HepG2 (cell line): ENCODE data around the gene LSS. TPM values are rescaled to one million over a fixed set of nuclear protein-coding genes. Genes with fewer than 3 reads are reported as not detected.
A peak's percentile ranks its signal among the peaks of the same experiment; 100 is the strongest.

Source experiments
- ATAC-seq: fragments of 200-7000 bp; cut with Tn5 transposase; 3 replicates; pipeline ENCODE4 v1.9.1; 2020; ENCODE audit warnings: mild to moderate bottlenecking, moderate library complexity
- BruUV-seq: library from RNA; stranded (reverse); fragments of 400-500 nt; replicated peaks from 2 replicates; lab custom pipeline; 2021; lab: Mats Ljungman, UMichigan
- CTCF ChIA-PET: fragments of 300-600 bp; formaldehyde crosslinking; extraction: SDS; loops from one replicate; lab custom pipeline; 2021; ENCODE audit warnings: low total read pairs, inconsistent platforms, low intra/inter-chr PET ratio; lab: Yijun Ruan, JAX
- POLR2A ChIA-PET: fragments of 350-600 bp; sonication (Branson Sonifier 250); formaldehyde crosslinking; loops from one replicate; lab custom pipeline; 2020; ENCODE audit warnings: antibody characterized with exemption, inconsistent platforms; lab: Yijun Ruan, JAX
- DNase-seq: peaks from one replicate; pipeline ENCODE4 v3.0.0-alpha.2; 2015; ENCODE audit warnings: low spot score
- FAIRE-seq: peaks from 3 replicates; lab custom pipeline; 2011; peaks lifted over from hg19 to GRCh38; lab: Jason Lieb, UNC
- H2AFZ ChIP-seq: one replicate; pipeline ENCODE4 v1.6.1; 2011; ENCODE audit warnings: low read length, inconsistent platforms
- H3K27ac ChIP-seq: fragments of 300-600 bp; 3 replicates; pipeline ENCODE4 v1.8.0; 2011; ENCODE audit warnings: mixed run types, mild to moderate bottlenecking, mixed read lengths, low read length, inconsistent platforms; ENCODE audit not compliant: insufficient read depth; ENCODE audit errors: extremely low read length
- H3K27me3 ChIP-seq, 2 experiments: fragments of 200-600 bp in 1 of 2; 2 replicates in 1 of 2; 3 replicates in 1 of 2; pipeline versions ENCODE4 v1.6.0 to v1.8.0; 2011; ENCODE audit warnings: low read length in 2 of 2, mild to moderate bottlenecking in 2 of 2, moderate library complexity in 2 of 2, inconsistent platforms in 1 of 2; ENCODE audit not compliant: insufficient read depth in 2 of 2, control insufficient read depth in 1 of 2
- H3K36me3 ChIP-seq, 2 experiments: fragments of 200-600 bp in 1 of 2; replicated peaks in 1 of 2; 2 replicates in 1 of 2; 3 replicates in 1 of 2; pipeline versions ENCODE4 v1.5.1 to v1.8.0; 2011; ENCODE audit warnings: low read length in 2 of 2, inconsistent platforms in 1 of 2; ENCODE audit not compliant: insufficient read depth in 2 of 2, control insufficient read depth in 1 of 2
- H3K4me1 ChIP-seq: 2 replicates; pipeline ENCODE4 v1.5.1; 2012; ENCODE audit warnings: low read length, inconsistent platforms; ENCODE audit not compliant: insufficient read depth
- H3K4me2 ChIP-seq: 2 replicates; pipeline ENCODE4 v1.6.0; 2011; ENCODE audit warnings: low read depth, low read length, inconsistent platforms
- H3K4me3 ChIP-seq, 3 experiments: fragments of 200-600 bp in 1 of 3; sonication (generic), shearing (Covaris generic) in 1 of 3; replicated peaks in 1 of 3; 2 replicates each; pipeline ENCODE4 v1.5.1; 2011 to 2016; ENCODE audit warnings: low read length in 3 of 3, inconsistent platforms in 2 of 3, low read depth in 2 of 3, mild to moderate bottlenecking in 2 of 3, control low read depth in 1 of 3, mixed read lengths in 1 of 3; ENCODE audit not compliant: insufficient read depth in 1 of 3
- H3K79me2 ChIP-seq: one replicate; pipeline ENCODE4 v1.6.1; 2011; ENCODE audit warnings: low read length, inconsistent platforms; ENCODE audit not compliant: insufficient read depth
- H3K9ac ChIP-seq: 2 replicates; pipeline ENCODE4 v1.6.0; 2011; ENCODE audit warnings: mild to moderate bottlenecking, low read depth, low read length, inconsistent platforms; ENCODE audit not compliant: insufficient read depth
- H3K9me3 ChIP-seq: 2 replicates; pipeline ENCODE4 v1.5.1; 2012; ENCODE audit warnings: mild to moderate bottlenecking, low read length
- H4K20me1 ChIP-seq: 2 replicates; pipeline ENCODE4 v1.6.0; 2011; ENCODE audit warnings: inconsistent platforms, mild to moderate bottlenecking, low read length, moderate library complexity; ENCODE audit not compliant: insufficient read depth
- AGO2 ChIP-seq: fragments of 200-400 bp; formaldehyde crosslinking; optimal IDR thresholded peaks from 2 replicates; pipeline ENCODE3; 2017; ENCODE audit warnings: mild to moderate bottlenecking, low read depth, low read length, moderate library complexity
- RBFOX2 ChIP-seq: fragments of 200-400 bp; formaldehyde crosslinking; IDR thresholded peaks from 2 replicates; pipeline ENCODE4 v1.6.1; 2017; ENCODE audit warnings: low read depth, mild to moderate bottlenecking, low read length
- RBM22 ChIP-seq: fragments of 200-400 bp; formaldehyde crosslinking; optimal IDR thresholded peaks from 2 replicates; pipeline ENCODE3; 2017; ENCODE audit warnings: mild to moderate bottlenecking, low read length, moderate library complexity
- TCF7L2 ChIP-seq: IDR thresholded peaks from 2 replicates; pipeline ENCODE4 v1.6.1; 2011; ENCODE audit warnings: mild to moderate bottlenecking, low read depth, low read length, moderate library complexity
- TMF1 ChIP-seq: sonication (generic); formaldehyde crosslinking; IDR thresholded peaks from 2 replicates; pipeline ENCODE4 v1.8.1; 2022; ENCODE audit warnings: low read depth, missing genetic modification reagents
- ZNF749 ChIP-seq: sonication (generic); formaldehyde crosslinking; IDR thresholded peaks from 2 replicates; pipeline ENCODE4 v1.8.0; 2022; ENCODE audit warnings: mild to moderate bottlenecking, missing genetic modification reagents, moderate library complexity, borderline replicate concordance
- WGBS: methylation state at CpG from one replicate; pipeline ENCODE4 v1.1.6; 2017; ENCODE audit warnings: low lambda C conversion rate; 5-methylcytosine and 5-hydroxymethylcytosine counted together
- in situ Hi-C: cut with HindIII; loops from 2 replicates; pipeline ENCODE4 v1.10.0; 2017; ENCODE audit warnings: low pct_unique_long_range_greater_than_20kb; ENCODE audit not compliant: extremely low pct_ligation_motif_present
- intact Hi-C: fragments of 100-400 bp; cut with micrococcal nuclease; formaldehyde crosslinking; loops from one replicate; pipeline ENCODE4 v1.10.0; 2022; ENCODE audit not compliant: unreplicated experiment
- polyA plus RNA-seq, 8 experiments: library from polyadenylated mRNA; depleted of rRNA in 3 of 8; stranded (reverse) in 7 of 8; unstranded in 1 of 8; fragments of >200 nt; fragmentation: Illumina TruSeq in 4 of 8; extraction: Trizol in 4 of 8; gene quantifications; 2 replicates each; pipeline versions ENCODE4 v1.2.1 to v1.2.3, GENCODE V29; 2011 to 2016; ENCODE audit warnings: low read depth in 4 of 8, missing spikeins in 1 of 8, mixed read lengths in 1 of 8; ENCODE audit not compliant: insufficient read depth in 1 of 8
- total RNA-seq, 5 experiments: library from RNA; depleted of rRNA; stranded (reverse); fragments of >200 nt; fragmentation: Illumina TruSeq; extraction: Trizol; gene quantifications; 2 replicates each; pipeline ENCODE4 v1.2.3, GENCODE V29; 2016; ENCODE audit warnings: low read depth in 1 of 5

Gene LSS
- total and polyA plus RNA-seq, 2 of the 13 experiments (the other 11 are each of a cell fraction or from before 2014, with no cell fraction given): 72.6 to 113 TPM

GRCh38 chr21:46138383-46138970 is 90.1 kb downstream of the LSS start:
- no peaks in the 10 kb centered on the region for H3K79me2 ChIP-seq
- H3K9me3 ChIP-seq: no peaks in the 10 kb centered on the region
- peaks cover 13 to 20% of the 10 kb centered on the region in 2 experiments; a peak in 4 of 5 replicates for H3K36me3 ChIP-seq
- no peak for ATAC-seq
- intact Hi-C loops (no loop called here), in situ Hi-C loops (no loop called here)
- H3K4me3 ChIP-seq: no peak overlapping the region
- BruUV-seq: no TSS peak
- WGBS: 97% methylated on average over 6 of the region's 28 CpGs
- H2AFZ ChIP-seq: no peak overlapping the region
- H3K4me1 ChIP-seq: peaks cover under 1% of the 10 kb centered on the region; the same call in 1 of the 2 replicates
- no peak for DNase-seq
- H3K27ac ChIP-seq: no peak overlapping the region
- H4K20me1 ChIP-seq: peaks cover 15% of the 10 kb centered on the region; the same call in 1 of the 2 replicates
- peak; percentile 92 for TF ChIP-seq AGO2
- no peak for TF ChIP-seq ZNF749
- TF ChIP-seq RBM22: peak; percentile 49
- no peak for TF ChIP-seq TCF7L2
- peak; percentile 62; the same call in 1 of the 2 replicates for TF ChIP-seq RBFOX2
- TF ChIP-seq TMF1 (CRISPR knock-in tag): no peak
- H3K27me3 ChIP-seq: no peaks in the 10 kb centered on the region
- POLR2A ChIA-PET: no interaction called here
- no peak overlapping the region for H3K9ac ChIP-seq
- CTCF ChIA-PET: no interaction called here
- no peak overlapping the region for H3K4me2 ChIP-seq
- FAIRE-seq: no peak

Other genes starting within 250 kb of the LSS start
- gene COL6A1, start 247.0 kb downstream of the LSS start, total RNA-seq (2016; rRNA removed; fragmentation: Illumina TruSeq; extraction: Trizol): 0.46 and 3.1 TPM in 2 replicates
- 4.8 and 9.8 TPM in 2 replicates for gene COL6A1, start 247.0 kb downstream of the LSS start, polyA plus RNA-seq (2011; rRNA removed)
- gene COL6A2, start 130.7 kb downstream of the LSS start, total RNA-seq (2016; rRNA removed; fragmentation: Illumina TruSeq; extraction: Trizol): 0.07 and 0.14 TPM in 2 replicates
- gene COL6A2, start 130.7 kb downstream of the LSS start, polyA plus RNA-seq (2011; rRNA removed): 0.41 and 1.6 TPM in 2 replicates
- 78.5 and 105 TPM in 2 replicates for gene FTCD, start 73.2 kb downstream of the LSS start, total RNA-seq (2016; rRNA removed; fragmentation: Illumina TruSeq; extraction: Trizol)
- gene FTCD, start 73.2 kb downstream of the LSS start, polyA plus RNA-seq (2011; rRNA removed): 75.7 and 112 TPM in 2 replicates
- gene SPATC1L, start 44.3 kb downstream of the LSS start, total RNA-seq (2016; rRNA removed; fragmentation: Illumina TruSeq; extraction: Trizol): 2.8 and 3.3 TPM in 2 replicates
- 1.4 and 2.6 TPM in 2 replicates for gene SPATC1L, start 44.3 kb downstream of the LSS start, polyA plus RNA-seq (2011; rRNA removed)
- gene MCM3AP, start 56.8 kb upstream of the LSS start, total RNA-seq (2016; rRNA removed; fragmentation: Illumina TruSeq; extraction: Trizol): 54.7 and 63.5 TPM in 2 replicates
- 27.0 and 31.6 TPM in 2 replicates for gene MCM3AP, start 56.8 kb upstream of the LSS start, polyA plus RNA-seq (2011; rRNA removed)
- gene YBEY, start 57.6 kb upstream of the LSS start, total RNA-seq (2016; rRNA removed; fragmentation: Illumina TruSeq; extraction: Trizol): 6.5 and 8.9 TPM in 2 replicates
- gene YBEY, start 57.6 kb upstream of the LSS start, polyA plus RNA-seq (2011; rRNA removed): 8.3 and 8.9 TPM in 2 replicates
- 3.3 and 6.8 TPM in 2 replicates for gene C21orf58, start 95.1 kb upstream of the LSS start, total RNA-seq (2016; rRNA removed; fragmentation: Illumina TruSeq; extraction: Trizol)
- 3.2 and 3.5 TPM in 2 replicates for gene C21orf58, start 95.1 kb upstream of the LSS start, polyA plus RNA-seq (2011; rRNA removed)
- 12.2 and 12.4 TPM in 2 replicates for gene PCNT, start 95.4 kb upstream of the LSS start, total RNA-seq (2016; rRNA removed; fragmentation: Illumina TruSeq; extraction: Trizol)
- gene PCNT, start 95.4 kb upstream of the LSS start, polyA plus RNA-seq (2011; rRNA removed): 5.6 and 7.4 TPM in 2 replicates
- gene DIP2A, start 230.1 kb upstream of the LSS start, total RNA-seq (2016; rRNA removed; fragmentation: Illumina TruSeq; extraction: Trizol): 14.3 and 18.5 TPM in 2 replicates
- 37.6 and 39.6 TPM in 2 replicates for gene DIP2A, start 230.1 kb upstream of the LSS start, polyA plus RNA-seq (2011; rRNA removed)